GM21381 (cell line): ENCODE measurements around the gene PBXIP1.

Experiments
- ATAC-seq: cut with Tn5 transposase; IDR thresholded peaks from one replicate; pipeline ENCODE4 v1.9.1; 2021; ENCODE audit warnings: mild to moderate bottlenecking, moderate library complexity; ENCODE audit not compliant: unreplicated experiment

PBXIP1 gene, protein sequence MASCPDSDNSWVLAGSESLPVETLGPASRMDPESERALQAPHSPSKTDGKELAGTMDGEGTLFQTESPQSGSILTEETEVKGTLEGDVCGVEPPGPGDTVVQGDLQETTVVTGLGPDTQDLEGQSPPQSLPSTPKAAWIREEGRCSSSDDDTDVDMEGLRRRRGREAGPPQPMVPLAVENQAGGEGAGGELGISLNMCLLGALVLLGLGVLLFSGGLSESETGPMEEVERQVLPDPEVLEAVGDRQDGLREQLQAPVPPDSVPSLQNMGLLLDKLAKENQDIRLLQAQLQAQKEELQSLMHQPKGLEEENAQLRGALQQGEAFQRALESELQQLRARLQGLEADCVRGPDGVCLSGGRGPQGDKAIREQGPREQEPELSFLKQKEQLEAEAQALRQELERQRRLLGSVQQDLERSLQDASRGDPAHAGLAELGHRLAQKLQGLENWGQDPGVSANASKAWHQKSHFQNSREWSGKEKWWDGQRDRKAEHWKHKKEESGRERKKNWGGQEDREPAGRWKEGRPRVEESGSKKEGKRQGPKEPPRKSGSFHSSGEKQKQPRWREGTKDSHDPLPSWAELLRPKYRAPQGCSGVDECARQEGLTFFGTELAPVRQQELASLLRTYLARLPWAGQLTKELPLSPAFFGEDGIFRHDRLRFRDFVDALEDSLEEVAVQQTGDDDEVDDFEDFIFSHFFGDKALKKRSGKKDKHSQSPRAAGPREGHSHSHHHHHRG

DNA sequence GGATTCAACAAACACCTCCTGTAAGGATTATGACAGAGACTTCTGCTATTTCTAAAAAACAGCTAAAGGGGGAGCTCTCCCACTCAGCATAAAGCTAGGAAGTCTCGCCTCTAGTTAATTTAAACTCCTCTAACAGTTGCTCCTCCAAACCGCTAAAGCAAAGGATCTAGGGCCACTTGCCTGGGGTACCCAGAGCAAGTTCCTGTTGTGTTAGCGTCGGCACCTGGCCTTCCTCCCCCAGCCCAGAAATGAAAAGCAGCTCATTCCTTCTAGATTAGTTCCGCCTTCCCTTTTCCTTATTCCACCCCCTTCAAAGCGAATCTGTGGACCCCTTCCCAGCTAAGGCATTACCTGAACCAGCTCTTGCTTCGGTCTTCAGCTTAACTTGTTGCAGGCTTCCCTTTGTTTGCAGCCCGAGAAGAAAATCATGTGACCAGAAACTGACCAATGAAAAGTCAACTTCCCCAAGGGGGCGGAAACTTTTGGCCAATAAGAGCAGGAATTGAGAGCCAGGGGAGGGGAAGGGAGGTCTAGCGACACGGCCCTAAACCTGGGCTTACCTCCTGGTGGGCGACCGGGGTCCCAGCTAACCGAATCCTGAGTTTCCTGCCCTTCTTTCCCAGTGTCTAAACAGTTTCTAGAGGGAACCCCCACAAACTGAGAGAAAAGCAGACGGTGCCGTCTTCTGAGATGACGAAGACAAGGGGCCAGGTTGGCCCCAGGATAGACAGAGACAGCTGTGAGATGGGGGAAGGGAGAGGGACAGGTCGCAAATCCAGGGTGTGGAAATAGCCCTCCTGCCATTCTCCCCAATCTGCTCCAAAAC is at the start of gene PBXIP1:
TSS of gene PBXIP1 (minus strand) at position 382 of the 826 bp plus-strand sequence. CDS start 2,378 bp downstream, outside the sequence.
- peak; percentile 49 for ATAC-seq

GRCh38 chr1:155005076-155006011 is 49.4 kb upstream of the PBXIP1 start:
- no peak for ATAC-seq

DNA sequence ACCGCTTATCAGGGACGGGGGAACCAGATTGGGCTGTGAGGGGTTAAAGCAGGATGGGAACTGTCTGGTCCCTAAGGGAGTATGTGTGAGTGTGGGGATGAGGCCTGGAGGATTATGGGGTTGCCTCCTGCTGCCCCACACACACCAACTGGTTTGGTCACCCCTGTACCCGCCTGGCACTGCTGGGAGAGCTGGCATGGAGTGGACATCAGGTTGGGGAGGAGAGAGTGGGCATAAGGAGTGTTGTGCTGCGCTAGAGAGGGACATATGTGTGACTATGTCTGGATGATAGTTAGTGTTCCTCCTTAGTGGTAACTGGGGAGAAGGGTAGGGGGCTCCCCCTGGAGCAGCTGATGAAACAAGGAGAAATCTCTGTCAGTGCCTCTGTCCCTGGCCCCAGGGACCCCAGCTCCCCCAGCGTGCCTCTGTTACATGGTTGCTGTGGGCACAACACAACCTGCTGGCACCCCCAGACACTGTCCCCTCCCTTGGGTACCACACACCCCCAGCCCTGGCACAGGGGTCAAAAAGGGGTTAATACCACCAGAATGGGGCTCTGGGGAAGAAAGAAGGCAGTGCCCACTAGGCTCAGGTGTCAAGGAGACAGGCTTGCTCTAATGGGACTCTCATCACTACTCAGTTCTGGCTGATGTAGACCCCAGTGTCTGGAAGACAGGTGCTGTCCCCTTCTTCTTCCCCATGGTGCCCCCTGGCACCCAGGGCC is 48.6 kb upstream of the PBXIP1 start:
- no peak for ATAC-seq

- ATAC-seq = no peak
These were observed 48.0 kb upstream of the PBXIP1 start for GRCh38 chr1:155003766-155004351.

- ATAC-seq = no peak
These were observed 47.4 kb upstream of the PBXIP1 start for GRCh38 chr1:155003227-155003765.

GRCh38 chr1:155002464-155003226 is 46.7 kb upstream of the PBXIP1 start, which contains the start of gene ZBTB7B:
Gene ZBTB7B (plus strand): TSS chr1:155002802. CDS start chr1:155014661, 11,859 bp downstream.
- no peak for ATAC-seq

DNA sequence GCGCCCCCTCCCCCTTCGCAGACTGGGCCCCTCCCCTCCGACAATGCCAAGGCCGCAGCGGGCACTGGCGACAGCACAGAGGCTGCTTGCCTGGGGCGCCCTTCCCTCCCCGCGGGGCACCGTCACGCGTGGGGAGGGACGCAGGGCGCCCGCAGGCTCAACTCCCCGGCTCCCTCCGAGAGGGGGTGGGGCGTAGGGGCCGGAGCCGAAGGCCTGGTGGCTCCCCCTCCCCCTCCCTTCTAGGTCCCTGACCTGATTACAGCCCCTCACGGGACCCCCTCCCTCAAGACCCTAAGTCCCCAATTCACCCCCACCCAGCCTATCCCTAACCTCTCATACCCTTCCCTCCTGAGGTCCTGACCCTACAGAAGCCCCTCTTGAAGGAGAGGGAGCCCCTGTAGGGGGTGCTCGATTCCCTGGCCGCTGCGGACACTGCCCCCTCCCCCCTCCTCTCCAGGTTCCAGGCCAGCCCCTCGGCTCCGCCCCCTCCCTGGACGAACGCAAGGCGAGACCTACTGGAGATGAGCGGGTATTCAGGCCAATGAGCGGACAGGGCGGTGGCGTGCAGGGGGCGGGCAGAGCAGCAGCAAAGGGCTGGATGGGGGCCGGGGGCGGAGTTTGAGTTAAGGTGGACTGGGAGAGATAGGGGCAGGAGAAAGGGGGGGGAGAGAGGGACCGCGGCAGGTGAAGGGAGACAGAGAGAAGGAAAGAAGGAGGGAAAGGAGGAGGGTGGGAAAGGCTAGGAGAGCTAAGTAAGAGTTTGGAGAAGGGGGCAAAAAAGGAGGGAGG is 46.0 kb upstream of the PBXIP1 start:
- ATAC-seq = peak; percentile 49

GRCh38 chr1:155001425-155001674 is 45.5 kb upstream of the PBXIP1 start:
- ATAC-seq = no peak

GRCh38 chr1:155000726-155001424 is 45.0 kb upstream of the PBXIP1 start:
- ATAC-seq = peak; percentile 34

- no peak for ATAC-seq
These were observed 44.5 kb upstream of the PBXIP1 start for GRCh38 chr1:155000411-155000725.

GRCh38 chr1:154999571-155000410 is 43.9 kb upstream of the PBXIP1 start:
- no peak for ATAC-seq

- no peak for ATAC-seq
These were observed 43.1 kb upstream of the PBXIP1 start for GRCh38 chr1:154998818-154999570.

- ATAC-seq = no peak
These were observed 42.4 kb upstream of the PBXIP1 start for GRCh38 chr1:154998201-154998780.

GRCh38 chr1:154996966-154997701 is 41.2 kb upstream of the PBXIP1 start:
- ATAC-seq = no peak
